ENCODE measurements around the gene NHLRC2.

Gene NHLRC2

DNA sequence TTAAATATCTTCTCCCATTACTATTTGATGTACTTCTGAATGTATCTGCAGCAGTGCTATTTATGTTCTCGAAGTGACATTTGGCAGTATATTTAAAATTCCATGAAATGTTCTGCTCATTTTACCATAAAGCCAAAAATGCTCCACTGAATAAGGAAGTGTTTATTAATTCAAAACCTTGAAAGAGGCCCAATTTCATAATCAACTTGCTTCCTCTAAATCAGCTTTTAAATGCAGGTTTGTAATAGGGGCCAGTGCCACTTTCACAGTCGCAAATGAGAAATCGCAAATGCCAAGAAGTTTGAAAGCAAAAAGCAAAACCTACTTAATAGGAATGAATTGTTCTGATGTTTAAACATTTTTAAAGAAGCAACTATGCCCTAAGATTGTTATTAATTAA, 11.4 kb downstream of the NHLRC2 start:
- no peak for DNase-seq

DNA sequence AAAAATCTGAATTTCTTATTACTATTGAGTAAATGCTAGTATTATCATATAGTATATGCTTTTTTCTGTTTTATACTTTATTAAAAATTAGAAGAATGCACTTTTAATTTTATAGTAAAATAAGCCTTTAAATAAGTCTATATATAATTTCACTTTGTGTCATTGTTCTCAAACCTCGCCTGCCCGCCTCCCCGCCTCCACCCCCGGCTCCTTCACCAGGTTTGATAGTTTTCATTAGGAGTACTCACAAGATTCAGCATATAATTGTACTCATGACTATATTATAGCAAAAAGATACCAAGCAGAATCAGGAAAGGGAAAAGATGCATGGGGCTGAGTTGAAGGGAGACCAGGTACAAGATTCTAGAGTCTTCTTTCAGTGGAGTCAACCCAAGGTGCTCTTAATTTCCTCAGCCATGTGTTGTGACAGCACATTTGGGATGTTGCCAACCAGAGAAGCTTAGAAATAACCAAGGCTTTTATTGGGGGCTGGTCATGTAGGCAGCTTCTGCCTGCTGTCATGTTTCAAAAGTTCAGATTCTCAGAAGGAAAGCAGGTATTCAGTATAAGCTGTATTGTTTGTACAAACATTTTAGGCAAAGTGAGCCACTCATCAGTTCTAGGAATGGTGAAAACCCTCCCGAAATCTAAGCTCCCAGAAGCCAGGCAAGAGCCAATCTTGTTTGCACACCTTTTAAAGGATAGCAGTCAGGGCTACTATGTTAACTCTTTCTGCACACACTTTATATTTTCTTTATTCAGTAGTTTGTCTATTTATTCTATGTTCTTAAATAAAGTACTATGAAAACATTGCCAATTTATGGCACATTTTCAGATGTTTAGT, 12.3 kb downstream of the NHLRC2 start:
- no peak for DNase-seq

DNA sequence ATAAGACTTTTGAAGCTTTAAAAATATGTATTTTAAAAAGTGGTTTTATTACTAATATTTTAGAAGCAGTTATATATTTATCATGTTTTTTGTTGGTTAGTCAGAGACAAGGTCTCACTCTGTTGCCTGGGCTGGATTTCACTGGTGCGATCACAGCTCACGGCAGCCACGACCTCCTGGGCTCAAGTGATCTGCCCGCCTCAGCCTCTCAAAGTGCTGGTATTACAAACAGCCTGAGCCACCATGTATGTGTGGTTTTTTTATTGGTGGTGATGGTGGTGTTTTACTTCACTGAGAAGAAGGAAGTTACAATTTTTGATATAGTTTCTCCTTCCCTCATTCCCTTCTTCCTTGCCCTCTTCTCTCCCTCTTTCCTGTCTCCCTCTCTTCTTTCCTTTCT, 13.4 kb downstream of the NHLRC2 start:
- no peak for DNase-seq

DNA sequence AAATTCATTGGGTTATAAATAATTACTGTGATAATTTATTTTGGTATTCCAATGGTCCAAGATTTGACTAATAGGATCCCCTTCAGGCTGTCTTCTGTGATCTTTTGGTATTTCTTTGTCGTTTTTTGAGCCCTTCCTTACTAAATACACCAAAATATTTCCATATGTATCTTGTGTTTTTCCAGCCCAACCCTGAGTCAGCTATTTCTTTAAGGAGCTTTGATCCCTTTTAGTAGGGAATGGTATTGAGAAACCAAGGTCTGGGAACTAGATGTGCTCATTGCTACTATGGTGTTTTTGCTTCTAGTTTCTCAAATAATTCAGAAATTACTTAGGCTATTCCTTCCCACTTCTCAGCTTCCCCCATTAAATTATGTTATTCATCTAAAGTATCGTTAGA, 15.3 kb downstream of the NHLRC2 start:
- no peak for DNase-seq

DNA sequence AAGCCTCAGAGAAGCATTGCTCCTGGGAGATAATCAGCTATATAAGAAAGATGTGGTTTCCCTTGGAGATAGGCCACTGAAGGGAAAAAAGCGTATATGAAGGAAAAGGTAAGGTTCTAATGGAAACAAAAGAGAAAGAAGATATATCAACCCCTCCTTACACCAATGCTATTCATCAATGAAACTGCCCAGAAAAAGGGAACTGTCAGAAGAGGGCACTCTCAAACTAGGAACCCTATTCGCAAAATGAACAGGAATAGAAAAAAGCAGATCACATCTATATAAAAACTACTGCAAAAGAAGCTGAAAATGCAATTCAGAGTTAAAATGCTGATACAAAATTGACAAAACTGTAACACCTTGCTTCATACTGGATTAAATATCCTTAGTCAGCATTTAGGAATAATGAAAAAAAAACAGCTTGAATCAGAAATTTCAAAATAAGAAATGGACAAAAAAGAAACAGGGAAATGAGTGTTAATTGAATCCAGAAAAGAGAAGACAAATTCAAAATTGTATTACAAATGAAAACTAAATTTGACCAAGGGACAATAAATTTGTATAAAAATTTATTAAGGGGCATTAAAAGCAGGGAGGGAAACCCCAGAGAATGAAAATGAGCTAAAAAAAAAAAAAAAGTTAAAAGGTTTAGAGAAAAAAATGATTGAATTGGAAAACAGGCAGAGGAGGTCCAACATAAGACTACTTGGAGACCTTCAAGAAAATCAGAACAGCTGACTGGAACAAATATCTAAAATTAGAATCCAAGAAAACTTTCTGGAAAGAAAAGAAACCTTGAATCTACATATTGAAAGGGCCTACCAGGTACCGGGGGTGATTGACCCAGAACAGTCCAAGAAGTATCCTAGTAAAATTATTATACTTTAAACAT, 17.9 kb downstream of the NHLRC2 start:
- DNase-seq, result no peak

DNA sequence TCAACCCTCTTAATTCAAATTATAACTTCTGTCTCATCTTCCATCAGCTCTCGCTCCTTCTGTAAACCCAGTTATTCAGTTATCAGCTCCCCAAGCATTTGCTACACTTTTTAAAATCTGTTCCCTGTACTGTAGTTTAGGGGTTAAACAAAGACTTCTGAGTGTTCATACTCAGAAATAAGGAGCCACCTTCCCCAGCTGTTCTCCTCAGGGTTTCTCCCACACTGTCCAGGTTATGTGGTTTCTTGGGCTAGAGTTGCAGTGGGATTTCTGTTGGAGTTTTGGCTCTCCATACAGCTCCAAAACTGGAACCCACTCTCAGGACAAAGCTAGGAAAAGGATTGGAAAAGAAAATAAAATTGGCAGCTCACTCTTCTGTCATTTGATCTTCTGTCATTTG, 20.8 kb downstream of the NHLRC2 start:
- DNase-seq, result no peak

DNA sequence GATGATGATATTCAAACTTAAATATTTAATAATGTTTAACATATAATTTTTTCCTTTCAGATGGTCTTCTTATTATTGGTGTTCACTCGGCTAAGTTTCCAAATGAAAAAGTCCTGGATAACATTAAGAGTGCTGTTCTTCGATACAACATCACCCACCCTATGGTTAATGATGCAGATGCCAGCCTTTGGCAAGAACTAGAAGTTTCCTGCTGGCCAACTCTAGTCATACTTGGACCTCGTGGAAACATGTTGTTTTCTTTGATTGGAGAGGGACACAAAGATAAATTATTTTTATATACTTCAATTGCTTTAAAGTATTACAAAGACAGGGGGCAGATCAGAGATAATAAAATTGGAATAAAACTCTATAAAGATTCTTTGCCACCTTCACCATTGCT, 22.0 kb downstream of the NHLRC2 start:
- DNase-seq, result no peak

DNA sequence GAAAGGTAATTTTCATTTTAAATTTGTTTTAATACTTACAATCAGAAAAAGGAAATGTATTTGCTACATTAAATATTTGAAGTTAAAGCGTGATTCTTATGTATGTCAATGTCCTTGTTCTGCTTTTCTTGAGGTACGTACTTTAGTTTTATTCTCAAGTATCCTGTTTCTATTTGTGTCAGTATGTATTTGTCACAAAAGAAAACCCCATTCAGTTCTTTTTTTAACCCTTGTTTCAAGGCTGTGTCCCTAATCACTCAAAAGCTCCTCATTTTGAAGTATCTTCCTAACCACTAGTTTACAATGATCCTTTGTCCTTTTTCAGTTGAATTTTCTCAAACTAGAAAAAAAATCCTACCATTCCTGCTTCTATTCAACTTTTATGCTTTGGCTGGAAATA, 25.2 kb downstream of the NHLRC2 start:
- DNase-seq, result no peak

DNA sequence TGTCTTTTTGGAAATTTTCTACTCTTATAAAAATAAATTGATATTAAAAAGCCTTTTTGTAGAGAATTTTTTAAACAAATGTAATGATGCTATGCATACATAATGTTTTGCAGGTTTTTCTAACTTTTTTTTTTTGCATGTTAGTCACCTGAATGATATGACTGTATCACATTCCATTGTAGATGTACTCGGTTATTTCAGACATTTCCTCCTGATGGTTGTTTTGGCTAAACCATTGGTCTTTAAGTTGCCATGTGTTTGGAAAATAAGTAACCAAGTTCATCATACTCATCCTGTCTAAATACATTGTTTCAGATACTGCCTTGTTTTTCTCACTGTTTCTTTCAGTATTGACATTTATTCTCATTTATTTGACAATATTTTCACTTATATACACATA, 25.8 kb downstream of the NHLRC2 start:
- DNase-seq, result no peak

DNA sequence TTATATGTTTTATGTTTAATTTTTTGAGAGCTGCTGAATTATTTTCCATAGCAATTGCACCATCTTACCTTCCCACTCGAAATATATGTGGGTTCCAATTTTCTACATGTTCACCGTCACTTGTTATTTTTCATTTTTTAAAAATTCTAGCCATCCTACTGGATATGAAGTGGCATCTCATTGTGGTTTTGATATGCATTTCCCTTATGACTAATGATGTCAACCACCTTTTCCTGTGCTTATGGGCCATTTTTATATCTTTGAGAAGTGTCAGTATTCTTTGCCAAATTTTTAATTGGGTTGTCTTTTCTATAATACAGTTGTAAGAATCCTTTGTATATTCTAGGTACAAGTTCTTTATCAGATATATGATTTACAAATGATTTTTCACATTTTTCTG, 27.8 kb downstream of the NHLRC2 start:
- no peak for DNase-seq

DNA sequence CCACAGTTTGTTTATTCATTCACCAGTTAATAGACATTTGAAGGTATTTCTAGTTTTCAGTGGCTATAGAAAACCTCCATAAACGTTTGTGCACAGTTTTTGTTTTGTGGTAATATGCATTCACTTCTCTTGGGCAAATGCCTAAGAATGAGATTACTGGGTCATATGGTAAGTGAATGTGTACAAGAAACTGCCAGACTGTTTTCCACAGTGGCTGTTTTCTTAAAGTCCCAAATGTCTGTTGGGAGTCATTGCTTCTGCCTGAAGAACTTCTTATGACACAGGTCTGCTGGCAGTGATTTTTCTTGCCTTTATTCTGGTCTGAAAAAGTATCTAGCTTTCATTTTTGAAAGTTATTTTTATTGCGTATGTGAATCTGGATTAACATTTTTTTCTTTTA, 35.5 kb downstream of the NHLRC2 start:
- no peak for DNase-seq

DNA sequence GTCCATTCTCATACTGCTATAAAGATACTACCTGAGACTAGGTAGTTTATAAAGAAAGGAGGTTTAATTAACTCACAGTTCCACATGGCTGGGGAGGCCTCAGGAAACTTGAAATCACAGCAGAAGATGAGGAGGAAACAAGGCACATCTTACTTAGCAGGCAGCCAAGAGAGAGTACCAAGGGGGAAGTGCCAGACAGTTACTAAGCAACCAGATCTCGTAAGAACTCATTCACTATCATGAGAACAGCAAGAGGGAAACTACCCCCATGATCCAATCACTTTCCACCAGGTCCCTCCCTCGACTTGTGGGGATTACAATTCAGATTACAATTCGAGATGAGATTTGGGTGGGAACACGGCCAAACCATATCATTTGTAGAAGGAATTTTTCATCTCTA, 36.3 kb downstream of the NHLRC2 start:
- DNase-seq, result no peak

DNA sequence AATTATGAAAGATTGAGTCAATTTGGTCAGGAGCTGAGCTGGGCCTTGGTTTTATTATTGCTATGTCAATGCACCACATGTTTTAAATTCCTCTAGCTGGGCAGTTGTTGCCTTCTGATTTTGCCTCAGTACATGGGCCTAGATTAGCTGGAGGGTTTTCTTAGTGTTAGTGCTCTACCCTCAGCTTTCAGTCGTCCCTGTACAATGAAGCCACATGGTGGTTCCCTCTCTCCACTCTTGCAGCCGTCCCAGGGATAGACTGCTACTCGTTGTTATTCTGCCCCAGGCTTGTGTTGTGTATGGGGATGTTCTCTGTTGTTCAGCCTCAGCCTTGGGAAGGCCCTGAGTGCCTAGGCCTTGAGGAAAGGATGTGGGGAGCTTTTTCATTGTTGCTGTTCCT, 37.0 kb downstream of the NHLRC2 start:
- DNase-seq, result no peak

DNA sequence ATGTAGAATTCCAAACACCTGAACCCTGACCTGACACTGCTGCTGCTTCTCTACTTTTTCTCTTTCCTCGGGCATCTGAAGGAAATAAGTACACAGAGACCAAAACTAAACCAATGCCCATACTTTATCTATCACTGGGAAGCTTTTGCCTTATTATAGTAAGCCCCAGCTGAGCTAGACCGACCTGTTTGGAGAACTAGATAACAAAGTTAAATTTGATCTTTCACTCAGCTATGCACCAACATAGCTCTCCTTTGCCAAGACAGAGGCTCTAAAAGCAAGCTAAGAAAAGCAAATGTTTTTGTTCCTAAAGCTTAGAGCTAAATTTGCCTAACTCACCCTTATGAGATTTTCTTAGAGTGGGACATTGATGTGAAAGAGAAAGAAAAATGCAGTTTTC, 39.1 kb downstream of the NHLRC2 start:
- no peak for DNase-seq

DNA sequence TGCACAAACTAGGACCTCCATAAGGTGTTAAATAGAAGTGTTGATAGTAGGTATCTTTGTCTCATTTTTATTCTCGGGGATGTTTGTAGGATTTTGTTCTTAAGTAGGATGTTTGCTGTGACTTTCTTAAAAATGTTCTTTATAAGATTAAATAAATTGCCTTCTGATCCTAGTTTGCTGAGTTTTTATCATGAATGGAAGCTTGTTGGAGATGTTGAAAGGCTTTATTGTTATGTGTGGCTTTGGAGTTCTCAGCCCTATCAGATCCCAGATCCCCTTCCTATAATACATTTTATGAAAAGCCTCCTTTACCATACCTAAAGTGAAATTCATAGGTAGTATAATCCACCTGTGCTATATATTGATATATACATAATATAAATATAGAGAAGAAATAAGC, 40.1 kb downstream of the NHLRC2 start:
- no peak for DNase-seq

DNA sequence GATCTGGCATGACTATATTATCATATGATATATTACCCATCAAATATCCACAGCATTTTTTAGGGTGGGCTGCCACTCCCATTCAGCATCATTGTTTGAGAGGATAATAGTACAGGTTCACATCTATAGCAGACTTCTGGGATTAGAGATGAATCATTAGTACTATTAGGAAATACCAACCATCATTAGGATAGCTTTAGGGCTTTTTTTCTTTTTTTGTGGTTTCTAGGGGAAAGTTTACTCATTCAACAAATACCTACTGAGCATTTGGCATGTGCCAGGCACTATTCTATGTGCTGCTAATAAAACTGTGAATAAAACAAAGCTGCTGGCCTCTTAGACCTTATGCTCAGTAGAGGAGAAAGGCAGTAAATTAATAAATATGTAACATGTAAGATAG, 40.6 kb downstream of the NHLRC2 start:
- DNase-seq, result no peak

DNA sequence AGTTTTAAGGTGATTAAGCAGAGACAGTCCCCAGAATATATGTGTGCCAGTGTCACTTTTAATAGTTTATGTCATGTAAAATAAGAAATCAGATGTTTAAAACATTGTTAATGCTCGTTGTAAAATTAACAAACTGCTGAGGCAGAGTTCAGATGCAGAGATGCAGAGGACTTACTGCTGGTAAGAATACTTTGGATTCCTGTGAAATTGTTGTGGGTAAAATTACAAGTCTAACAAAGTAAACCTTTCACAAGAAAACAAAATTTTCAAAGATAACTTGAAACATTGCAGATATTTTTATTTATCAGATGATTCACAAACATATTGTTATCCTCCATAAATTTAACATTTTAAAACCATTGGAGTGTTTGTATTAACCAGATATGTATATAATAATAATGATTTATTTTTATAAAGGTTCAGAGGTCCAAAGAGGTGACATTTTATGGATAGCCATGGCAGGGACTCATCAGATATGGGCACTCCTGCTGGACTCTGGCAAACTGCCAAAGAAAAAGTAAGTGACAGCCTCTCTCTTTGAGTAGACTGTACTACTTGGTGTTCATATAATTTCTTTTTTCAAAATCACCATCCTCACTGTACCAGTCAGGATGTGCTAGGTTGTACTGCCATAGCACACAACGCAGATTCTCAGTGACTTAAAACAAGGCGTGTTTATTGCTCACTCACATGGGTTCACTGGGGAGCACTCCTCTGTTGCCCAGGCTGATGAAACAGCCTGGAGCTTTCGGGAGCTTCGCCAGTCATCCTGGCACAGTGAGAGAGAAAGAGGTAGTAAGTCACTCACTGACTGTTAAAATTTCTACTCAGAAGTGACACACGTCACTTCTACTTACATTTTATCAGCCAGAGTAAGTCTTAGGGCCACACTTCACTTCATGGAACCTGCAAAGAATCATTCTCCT, 43.5 kb downstream of the NHLRC2 start:
- DNase-seq, result no peak

DNA sequence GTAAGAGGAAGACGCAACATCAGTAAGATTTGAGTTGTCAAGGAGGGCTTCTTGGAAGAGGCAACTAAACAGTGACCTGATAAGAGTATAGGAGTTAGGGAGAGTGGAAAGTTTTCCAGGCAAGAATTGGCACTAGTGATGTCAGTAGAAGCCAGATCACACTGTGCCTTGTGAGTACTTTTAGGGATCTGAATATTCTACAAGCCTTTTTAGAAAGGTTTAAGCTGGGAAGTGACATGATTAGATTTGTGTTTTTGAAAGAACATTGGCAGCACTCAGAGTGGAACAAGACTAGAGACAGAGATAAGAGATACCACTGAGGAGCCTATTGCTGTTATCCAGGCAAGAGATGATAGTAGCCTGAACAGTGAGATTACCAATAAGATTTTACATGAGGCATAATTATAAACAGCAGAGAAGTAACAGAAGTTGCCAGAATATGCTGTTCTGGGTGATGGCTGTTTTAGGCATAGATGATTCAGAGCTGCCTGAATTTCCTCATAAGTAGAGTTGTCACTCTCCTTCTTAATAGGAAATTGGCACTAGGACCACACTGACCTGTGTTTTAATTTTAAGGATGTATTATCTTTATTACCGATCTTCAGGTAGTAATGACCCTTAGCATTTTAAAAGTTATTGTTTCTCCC, 45.6 kb downstream of the NHLRC2 start:
- DNase-seq, result no peak

DNA sequence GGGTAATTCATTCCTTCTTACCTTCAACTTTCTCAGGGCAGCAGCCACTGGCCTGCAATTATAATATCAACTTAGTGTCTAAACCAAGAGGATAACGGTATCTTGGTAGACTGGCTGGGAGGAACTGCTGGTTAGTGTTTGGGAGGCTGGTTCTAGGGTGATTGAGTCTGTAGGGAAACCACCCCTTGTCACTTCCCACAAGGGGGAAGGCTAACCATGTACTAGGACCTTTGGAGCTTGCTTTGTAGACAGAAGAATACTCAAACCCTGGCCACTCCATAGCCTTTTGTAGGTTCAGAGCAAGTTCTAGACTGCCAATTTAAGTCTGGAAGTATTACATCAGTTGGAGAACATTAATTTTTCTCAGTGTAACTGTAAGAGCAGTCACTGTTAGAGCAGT, 51.3 kb downstream of the NHLRC2 start:
- DNase-seq, result no peak

DNA sequence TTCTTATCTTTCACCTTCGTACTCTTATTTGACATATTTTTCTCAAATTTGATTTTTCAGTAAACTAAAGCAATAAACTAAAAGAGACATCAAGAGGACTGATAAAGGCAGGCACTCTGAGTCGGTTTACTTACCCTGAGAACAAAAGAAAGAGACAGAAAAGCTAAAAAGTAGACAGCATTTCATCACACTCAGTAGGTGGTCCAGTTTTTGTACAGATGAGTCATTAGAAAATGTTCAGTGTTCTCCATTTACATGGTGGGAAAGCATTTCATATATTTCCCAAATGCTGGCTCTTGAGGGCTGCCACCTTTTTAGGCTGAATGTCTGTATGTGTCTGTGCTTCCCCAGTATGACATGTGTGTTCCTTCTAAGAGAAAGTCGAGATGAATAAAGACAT, 52.7 kb downstream of the NHLRC2 start:
- no peak for DNase-seq

DNA sequence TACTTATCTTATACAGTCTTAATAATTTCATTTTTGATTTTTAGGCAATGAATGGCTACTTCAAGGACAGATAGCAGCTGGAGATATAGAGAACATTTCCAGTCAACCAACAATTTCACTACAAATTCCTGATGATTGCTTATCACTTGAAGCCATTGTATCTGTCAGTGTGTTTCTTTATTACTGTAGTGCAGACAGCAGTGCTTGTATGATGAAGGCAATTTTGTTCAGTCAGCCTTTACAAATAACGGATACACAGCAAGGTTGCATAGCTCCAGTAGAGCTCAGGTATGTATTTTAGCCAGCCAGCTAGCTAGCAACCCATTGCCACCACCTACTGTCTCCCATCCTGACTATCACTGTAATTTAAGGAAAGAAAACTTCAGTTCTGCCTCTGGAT, 53.8 kb downstream of the NHLRC2 start:
- DNase-seq, result no peak

DNA sequence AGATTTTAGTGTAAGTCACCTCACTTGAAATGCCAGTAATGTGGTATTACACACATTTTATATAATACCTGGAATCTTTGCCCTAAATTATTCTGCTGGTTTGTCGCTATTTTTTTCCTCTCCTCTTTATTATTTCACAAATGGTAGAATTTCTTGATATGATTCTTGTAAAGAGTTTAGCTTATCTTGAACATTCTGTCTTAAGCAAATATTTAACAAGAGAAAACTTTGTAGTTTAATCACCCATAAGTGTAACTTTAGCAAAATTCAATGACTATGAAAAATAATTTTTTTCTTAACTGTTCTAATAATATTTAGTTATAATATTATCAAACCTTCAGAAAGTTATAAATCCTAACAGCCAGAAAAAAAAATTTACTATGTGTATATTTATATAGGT, 56.7 kb downstream of the NHLRC2 start:
- DNase-seq, result no peak

DNA sequence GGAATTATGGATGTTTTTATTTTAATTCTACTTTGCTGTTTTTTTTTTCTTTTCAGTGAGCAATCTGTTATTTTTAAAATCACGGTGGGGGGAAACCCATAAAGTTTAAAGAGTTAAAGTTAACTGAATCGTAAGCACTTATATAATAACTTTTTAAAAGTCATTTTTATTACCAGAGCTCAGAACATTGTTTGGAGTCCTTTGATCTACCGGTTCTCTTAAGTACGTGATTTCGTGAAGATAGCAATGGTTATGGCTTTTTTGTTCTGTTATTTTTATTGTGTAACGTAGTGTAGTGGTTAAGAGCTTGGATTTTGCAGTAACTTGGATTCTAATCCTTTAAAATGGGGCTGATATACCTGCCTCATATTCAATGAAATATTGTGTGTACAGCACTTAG, 57.4 kb downstream of the NHLRC2 start:
- DNase-seq, result no peak

Measured in NK-92 treated with Interleukin-12 subunit alpha and Interleukin-12 subunit beta, amount 100 ng/mL, for 24 hours (cell line).